ENCODE results near the gene CTXN3.
A peak's percentile ranks its signal among the peaks of the same experiment; 100 is the strongest.

CTXN3 gene

GRCh38 chr5:127649018-127649439 lies at the start of gene CTXN3:
Gene CTXN3 (plus strand): TSS chr5:127649082. CDS start chr5:127657522, 8,440 bp downstream.
- DNase-seq, result no peak

DNA sequence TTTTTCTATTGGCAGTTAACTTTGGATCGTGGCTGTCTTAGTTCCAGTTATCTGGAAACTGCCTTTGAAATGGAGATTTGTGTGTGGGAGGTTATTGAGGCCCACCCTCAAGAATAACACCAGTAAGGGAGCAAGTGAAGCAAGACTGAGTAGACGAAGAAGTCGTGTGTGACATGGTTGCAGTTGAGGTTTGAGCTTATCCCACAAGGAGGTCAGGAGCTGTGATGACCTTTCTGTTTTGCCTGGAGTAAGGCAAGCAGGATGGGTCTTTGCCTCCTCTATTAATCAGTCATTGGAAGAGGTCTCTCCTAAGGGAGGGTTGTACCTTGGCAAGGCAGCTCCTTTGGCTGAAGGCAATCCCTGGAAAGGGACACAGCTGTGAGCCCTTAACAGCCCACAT lies 49.6 kb upstream of the CTXN3 start:
- DNase-seq, result no peak

- DNase-seq, result no peak
These were observed 49.0 kb upstream of the CTXN3 start for GRCh38 chr5:127599847-127600246.

GRCh38 chr5:127601111-127601510 lies 47.8 kb upstream of the CTXN3 start:
- DNase-seq, result no peak

DNA sequence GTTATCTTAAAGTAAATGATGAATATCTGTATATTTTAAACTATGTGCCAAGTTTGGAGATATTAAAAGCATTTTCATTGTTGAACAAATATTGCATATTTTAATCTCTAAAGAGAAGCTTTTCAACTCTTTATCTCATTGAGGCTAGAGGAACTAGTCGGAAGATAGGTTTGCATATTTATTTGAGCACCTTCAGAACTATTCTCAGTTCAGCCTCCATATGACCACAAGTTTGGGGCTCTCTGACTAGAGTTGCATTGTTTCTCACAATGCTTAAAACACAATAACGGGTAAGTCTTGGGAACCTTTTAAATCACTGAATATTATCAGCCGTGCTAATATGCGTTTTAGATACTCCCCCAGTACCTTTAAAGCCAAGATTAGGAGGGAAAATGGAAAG lies 47.3 kb upstream of the CTXN3 start:
- DNase-seq, result no peak

- no peak for DNase-seq
These were observed 46.4 kb upstream of the CTXN3 start for GRCh38 chr5:127602481-127602880.

DNA sequence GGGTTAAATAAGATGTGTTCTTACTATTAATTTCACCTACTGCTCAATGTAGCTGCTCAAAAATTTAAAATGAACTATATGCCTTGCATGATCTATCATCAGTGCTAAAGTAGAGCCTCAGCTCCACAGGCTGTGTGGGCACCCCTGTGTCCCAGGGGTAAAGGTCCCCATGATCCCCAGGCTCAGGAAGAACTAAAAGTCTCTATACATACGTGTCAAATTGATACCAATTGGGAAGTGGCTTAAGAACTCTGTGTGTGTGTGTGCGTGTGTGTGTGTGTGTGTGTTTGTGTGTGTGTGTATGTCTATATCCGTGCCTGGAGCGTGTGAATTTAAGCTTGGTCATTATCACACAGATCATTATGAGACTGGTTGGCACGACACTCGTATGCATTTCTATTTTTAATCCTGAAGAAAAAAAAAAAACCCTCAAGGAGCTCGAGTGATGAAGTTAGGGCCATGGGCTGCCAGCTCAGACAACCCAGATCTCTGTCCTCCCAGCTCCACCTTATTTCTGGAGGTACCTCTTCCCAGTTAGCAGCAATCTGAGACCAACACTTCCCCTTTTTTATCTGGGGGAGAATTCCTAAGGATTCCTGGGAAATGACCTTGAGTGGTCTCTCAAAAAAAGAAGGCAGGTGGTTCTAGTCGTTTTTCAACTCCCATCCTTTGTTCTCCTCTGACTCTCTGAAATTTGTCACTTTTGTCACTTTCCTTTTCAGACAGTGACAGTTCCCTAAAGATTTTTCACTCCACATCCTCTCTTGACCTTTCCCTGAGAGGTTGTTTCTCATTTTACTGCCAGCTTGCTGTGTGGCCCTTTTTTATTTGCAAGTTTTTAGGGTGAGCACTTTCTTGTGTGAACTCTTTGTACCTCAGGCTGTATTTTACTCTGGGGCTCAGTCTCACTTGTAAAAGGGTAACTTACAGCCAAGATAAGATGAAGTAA lies 45.7 kb upstream of the CTXN3 start:
- DNase-seq, result no peak

- no peak for DNase-seq
These were observed 40.7 kb upstream of the CTXN3 start for GRCh38 chr5:127608077-127608660.

DNA sequence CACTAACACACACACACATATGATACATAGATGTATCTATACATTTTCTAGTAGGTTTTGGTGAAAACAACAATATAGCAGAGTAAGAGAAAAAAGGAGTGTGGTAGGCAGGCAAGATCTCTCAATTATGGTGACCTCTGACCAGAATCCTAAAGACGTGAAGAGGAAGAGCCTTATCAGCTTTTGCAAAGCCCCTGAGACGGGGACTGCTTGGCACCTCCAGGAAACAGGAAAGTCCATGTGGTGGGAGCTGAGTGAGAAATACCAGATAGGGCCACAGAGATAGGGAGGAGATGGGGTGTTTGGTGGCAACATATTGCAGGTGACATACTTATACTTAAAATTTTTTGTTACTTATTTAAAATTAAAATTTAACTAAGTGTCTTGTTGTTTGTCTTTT lies 39.9 kb upstream of the CTXN3 start:
- DNase-seq, result no peak

GRCh38 chr5:127609957-127610356 lies 38.9 kb upstream of the CTXN3 start:
- DNase-seq, result no peak

GRCh38 chr5:127612441-127613141 lies 36.3 kb upstream of the CTXN3 start:
- DNase-seq, result no peak

GRCh38 chr5:127615916-127616315 lies 33.0 kb upstream of the CTXN3 start:
- peak; percentile 68 for DNase-seq

GRCh38 chr5:127619908-127620479 lies 28.9 kb upstream of the CTXN3 start:
- no peak for DNase-seq

DNA sequence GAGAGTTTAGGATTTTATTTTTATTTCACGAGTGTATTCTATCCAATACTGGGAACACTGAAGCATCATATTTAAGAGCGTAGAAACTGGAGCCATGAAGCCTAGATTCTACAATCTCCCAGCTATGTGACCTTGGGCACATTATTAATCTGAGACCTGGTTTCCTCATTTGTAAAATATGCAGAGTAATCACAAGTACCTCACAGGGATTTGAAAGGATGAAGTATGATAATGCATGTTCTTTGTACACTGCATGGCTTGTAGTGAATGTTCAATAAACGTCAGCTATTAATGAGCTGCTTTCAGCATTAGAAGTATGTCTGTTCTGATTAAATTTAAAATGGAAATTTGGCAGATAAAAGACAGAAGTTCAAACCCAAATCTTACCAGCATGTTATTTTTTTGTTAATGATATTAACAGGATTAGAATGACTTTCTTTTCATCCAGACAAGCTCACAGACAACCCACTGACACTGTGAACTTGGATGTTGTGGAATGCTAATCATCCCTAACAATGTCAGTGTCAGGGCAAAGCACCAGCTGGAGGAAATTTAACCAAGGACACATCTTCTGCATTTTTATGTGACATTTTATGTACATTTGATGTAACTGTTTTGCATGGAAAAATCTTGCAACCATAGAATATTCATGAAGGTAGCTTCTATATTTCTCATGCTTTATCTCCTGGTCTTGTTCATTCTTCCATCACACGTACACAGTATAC lies 27.1 kb upstream of the CTXN3 start:
- DNase-seq, result no peak

DNA sequence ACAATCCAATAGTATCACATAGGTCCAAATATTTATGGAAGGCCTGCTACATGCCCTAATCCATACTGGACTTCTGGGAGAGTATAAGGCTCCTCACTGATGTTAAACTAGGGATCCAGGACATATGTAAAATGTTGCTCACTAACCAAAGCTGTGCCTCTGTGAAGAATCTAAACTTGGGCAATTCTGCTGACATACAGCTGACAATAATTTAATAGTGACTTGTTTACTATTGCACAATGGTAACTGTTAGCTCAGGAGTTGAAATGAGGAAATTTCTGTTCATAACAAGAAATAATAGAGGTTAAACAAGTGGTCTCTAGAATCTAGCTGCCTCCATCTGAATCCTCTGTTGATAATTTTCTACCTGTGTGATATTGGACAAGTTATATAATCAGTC lies 14.9 kb upstream of the CTXN3 start:
- no peak for DNase-seq

- DNase-seq, result no peak
These were observed 9.1 kb upstream of the CTXN3 start for GRCh38 chr5:127639828-127640227.

- no peak for DNase-seq
These were observed 5.9 kb upstream of the CTXN3 start for GRCh38 chr5:127642949-127643348.

DNA sequence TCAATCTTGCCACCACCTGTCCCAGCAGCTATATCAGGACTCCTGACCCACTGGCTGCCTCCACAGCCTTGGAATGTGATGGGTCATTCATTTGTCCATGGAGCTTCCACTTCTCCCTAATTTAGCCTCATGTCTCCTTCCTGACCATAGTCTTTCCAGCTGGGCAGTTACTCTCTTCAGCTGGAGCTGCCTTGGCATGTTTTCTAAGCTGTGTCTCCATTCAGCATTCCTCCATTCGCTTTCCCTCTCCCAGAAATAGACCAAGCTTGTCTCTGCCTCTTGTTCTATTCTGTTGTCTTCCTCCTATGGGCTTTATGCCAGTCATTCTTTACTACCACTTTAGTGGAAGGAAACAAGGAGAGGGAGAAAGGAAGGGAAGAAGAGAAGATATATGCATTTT lies 5.3 kb upstream of the CTXN3 start:
- no peak for DNase-seq

DNA sequence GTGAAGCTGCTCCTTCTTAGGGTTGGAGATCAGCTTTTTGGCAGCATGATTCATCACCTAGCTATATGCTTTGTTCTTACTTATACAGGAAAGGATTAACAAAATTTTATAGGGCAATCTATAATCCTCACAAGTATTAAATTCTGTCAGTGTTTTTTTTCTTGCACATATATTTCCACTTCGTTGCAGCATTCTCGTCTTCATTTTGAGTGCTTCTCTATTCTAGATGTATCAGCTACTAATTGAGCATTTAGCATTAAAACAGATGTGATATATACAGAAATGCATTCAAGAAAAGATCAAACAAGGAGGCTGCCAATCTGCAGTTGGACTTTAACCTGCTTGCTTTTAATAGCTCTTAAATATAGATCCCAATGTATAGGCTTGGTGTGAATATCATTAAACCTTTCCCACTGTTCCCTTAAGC lies 3.6 kb upstream of the CTXN3 start:
- no peak for DNase-seq

DNA sequence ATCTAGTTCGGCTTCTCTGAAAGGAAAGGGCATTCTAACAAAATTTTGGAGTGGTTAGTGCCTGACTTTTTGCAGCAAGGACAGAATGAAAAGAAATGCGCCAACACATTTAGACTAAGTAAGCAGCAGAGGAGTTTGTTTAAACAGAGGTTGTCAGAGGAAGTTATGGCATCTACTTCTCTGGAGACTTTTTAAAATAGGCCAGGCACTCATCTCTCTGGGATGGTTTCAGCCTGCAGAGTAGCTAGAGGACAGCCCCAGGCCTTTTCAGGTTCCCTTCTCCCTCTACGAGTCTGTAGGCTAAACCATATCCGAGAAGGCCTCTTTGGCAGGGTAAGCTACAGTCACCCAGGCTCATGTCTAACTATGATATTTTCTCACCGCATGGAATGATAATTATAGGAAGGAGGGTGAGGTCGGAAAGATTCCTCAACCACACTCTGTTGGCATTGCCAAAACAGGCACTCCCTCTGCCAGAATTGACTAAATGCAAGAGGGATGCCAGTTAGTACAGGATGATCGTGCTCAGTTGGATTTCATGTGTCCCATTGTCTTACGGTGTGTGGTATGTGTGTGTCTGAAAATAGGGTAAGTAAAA lies 1.4 kb upstream of the CTXN3 start:
- no peak for DNase-seq

- DNase-seq, result no peak
These were observed 1.1 kb downstream of the CTXN3 start for GRCh38 chr5:127650022-127650421.

GRCh38 chr5:127650649-127651048 lies 1.8 kb downstream of the CTXN3 start:
- no peak for DNase-seq
